ENCODE results near the gene BABAM2. TPM values are rescaled to one million over a fixed set of nuclear protein-coding genes. Genes with fewer than 3 reads are reported as not detected.

The BABAM2 gene
- total RNA-seq, 1 donor: 42.0 TPM

GRCh38 chr2:28035816-28036215 is 145.3 kb downstream of the BABAM2 start:
- DNase-seq (ENCODE audit: insufficient read length, low spot score, missing footprints): no peak
- H2AFZ ChIP-seq (ENCODE audit: low read length): no peak overlapping the region
- H4K20me1 ChIP-seq (ENCODE audit: insufficient read depth, low read length): no peaks in the 10 kb centered on the region
- H3K4me1 ChIP-seq (ENCODE audit: insufficient read depth, low read length): no peaks in the 10 kb centered on the region
- H3K36me3 ChIP-seq (ENCODE audit: insufficient read depth, low read length): no peaks in the 10 kb centered on the region
- no peak for TF ChIP-seq CTCF (IDR thresholded peaks at IDR 0.05; ENCODE audit: extremely low read depth, low read depth, low read length)
- H3K27me3 ChIP-seq (ENCODE audit: insufficient read depth, low read length): no peaks in the 10 kb centered on the region
- H3K27ac ChIP-seq (ENCODE audit: low read depth, low read length): no peak overlapping the region
- no peak overlapping the region for H3K4me2 ChIP-seq (ENCODE audit: insufficient read depth, low read length)
- H3K4me3 ChIP-seq (ENCODE audit: insufficient read depth, low read length): no peak overlapping the region
- no peaks in the 10 kb centered on the region for H3K9me3 ChIP-seq (ENCODE audit: low read depth, low read length)
- no peaks in the 10 kb centered on the region for H3K79me2 ChIP-seq (ENCODE audit: insufficient read depth, low read length)

GRCh38 chr2:28036307-28036706 is 145.8 kb downstream of the BABAM2 start:
- H3K4me1 ChIP-seq (ENCODE audit: insufficient read depth, low read length): no peaks in the 10 kb centered on the region
- H3K36me3 ChIP-seq (ENCODE audit: insufficient read depth, low read length): no peaks in the 10 kb centered on the region
- no peak overlapping the region for H3K4me2 ChIP-seq (ENCODE audit: insufficient read depth, low read length)
- no peak for TF ChIP-seq CTCF (IDR thresholded peaks at IDR 0.05; ENCODE audit: extremely low read depth, low read depth, low read length)
- H2AFZ ChIP-seq (ENCODE audit: low read length): no peak overlapping the region
- no peaks in the 10 kb centered on the region for H4K20me1 ChIP-seq (ENCODE audit: insufficient read depth, low read length)
- no peaks in the 10 kb centered on the region for H3K9me3 ChIP-seq (ENCODE audit: low read depth, low read length)
- no peak overlapping the region for H3K4me3 ChIP-seq (ENCODE audit: insufficient read depth, low read length)
- H3K27ac ChIP-seq (ENCODE audit: low read depth, low read length): no peak overlapping the region
- DNase-seq (ENCODE audit: insufficient read length, low spot score, missing footprints): peak; percentile 89
- no peaks in the 10 kb centered on the region for H3K79me2 ChIP-seq (ENCODE audit: insufficient read depth, low read length)
- no peaks in the 10 kb centered on the region for H3K27me3 ChIP-seq (ENCODE audit: insufficient read depth, low read length)

GRCh38 chr2:28038722-28039121 is 148.2 kb downstream of the BABAM2 start:
- no peak for DNase-seq (ENCODE audit: insufficient read length, low spot score, missing footprints)
- no peaks in the 10 kb centered on the region for H4K20me1 ChIP-seq (ENCODE audit: insufficient read depth, low read length)
- no peak overlapping the region for H3K4me3 ChIP-seq (ENCODE audit: insufficient read depth, low read length)
- no peak for TF ChIP-seq CTCF (IDR thresholded peaks at IDR 0.05; ENCODE audit: extremely low read depth, low read depth, low read length)
- H3K27me3 ChIP-seq (ENCODE audit: insufficient read depth, low read length): no peaks in the 10 kb centered on the region
- no peak overlapping the region for H3K27ac ChIP-seq (ENCODE audit: low read depth, low read length)
- H3K9me3 ChIP-seq (ENCODE audit: low read depth, low read length): no peaks in the 10 kb centered on the region
- no peaks in the 10 kb centered on the region for H3K79me2 ChIP-seq (ENCODE audit: insufficient read depth, low read length)
- no peak overlapping the region for H2AFZ ChIP-seq (ENCODE audit: low read length)
- no peak overlapping the region for H3K4me2 ChIP-seq (ENCODE audit: insufficient read depth, low read length)
- no peaks in the 10 kb centered on the region for H3K4me1 ChIP-seq (ENCODE audit: insufficient read depth, low read length)
- H3K36me3 ChIP-seq (ENCODE audit: insufficient read depth, low read length): no peaks in the 10 kb centered on the region

- no peak for DNase-seq (ENCODE audit: insufficient read length, low spot score, missing footprints)
- Histone ChIP-seq H4K20me1 (ENCODE audit: insufficient read depth, low read length) (no peaks in the 10 kb centered on the region), H3K4me3 (ENCODE audit: insufficient read depth, low read length) (no peak overlapping the region), H3K36me3 (ENCODE audit: insufficient read depth, low read length) (no peaks in the 10 kb centered on the region), H3K27ac (ENCODE audit: low read depth, low read length) (no peak overlapping the region), H3K79me2 (ENCODE audit: insufficient read depth, low read length) (no peaks in the 10 kb centered on the region), H3K27me3 (ENCODE audit: insufficient read depth, low read length) (no peaks in the 10 kb centered on the region), H3K4me2 (ENCODE audit: insufficient read depth, low read length) (no peak overlapping the region), H3K9me3 (ENCODE audit: low read depth, low read length) (no peaks in the 10 kb centered on the region), H2AFZ (ENCODE audit: low read length) (no peak overlapping the region), H3K4me1 (ENCODE audit: insufficient read depth, low read length) (peaks cover 18% of the 10 kb centered on the region)
- TF ChIP-seq CTCF (IDR thresholded peaks at IDR 0.05; ENCODE audit: extremely low read depth, low read depth, low read length): no peak
Measured at GRCh38 chr2:28045676-28046351, 155.3 kb downstream of the BABAM2 start.

Data from osteoblast (primary cell).